IMR-90 (cell line): Measurements from ENCODE around the gene BRDT. TPM values are rescaled to one million over a fixed set of nuclear protein-coding genes. Genes with fewer than 3 reads are reported as not detected.

Experiments
- ATAC-seq: fragments of 200-7000 bp; cut with Tn5 transposase; 2 replicates; pipeline ENCODE4 v1.9.1; 2020; ENCODE audit warnings: low read depth, mild to moderate bottlenecking, moderate library complexity
- BruUV-seq: library from RNA; stranded (reverse); fragments of 400-500 nt; replicated peaks from 2 replicates; lab custom pipeline; 2021; lab: Mats Ljungman, UMichigan
- CTCF ChIA-PET: fragments of 300-600 bp; formaldehyde crosslinking; extraction: SDS; loops from one replicate; lab custom pipeline; 2021; ENCODE audit warnings: antibody characterized with exemption; lab: Yijun Ruan, JAX
- POLR2A ChIA-PET: fragments of 300-600 bp; sonication (Branson Sonifier 250); formaldehyde crosslinking; loops from one replicate; lab custom pipeline; 2022; ENCODE audit warnings: antibody characterized with exemption; ENCODE audit not compliant: unreplicated experiment; lab: Charles Lee
- DNase-seq: peaks from one replicate; pipeline ENCODE4 v3.0.0; 2013
- H2AFZ ChIP-seq: replicated peaks from 2 replicates; pipeline ENCODE3; 2013; ENCODE audit warnings: low read length, mild to moderate bottlenecking; ENCODE audit not compliant: poor library complexity
- H2AK5ac ChIP-seq: 2 replicates; pipeline ENCODE4 v1.6.1; 2013; ENCODE audit warnings: low read depth, low read length, inconsistent platforms
- H2AK9ac ChIP-seq: replicated peaks from 2 replicates; pipeline ENCODE3; 2013; ENCODE audit warnings: mild to moderate bottlenecking, low read depth, low read length, moderate library complexity; ENCODE audit not compliant: poor library complexity
- H2BK120ac ChIP-seq: 2 replicates; pipeline ENCODE4 v1.6.1; 2013; ENCODE audit warnings: low read depth, low read length, inconsistent platforms
- H2BK15ac ChIP-seq: 3 replicates; pipeline ENCODE4 v1.6.1; 2013; ENCODE audit warnings: low read depth, low read length, inconsistent platforms
- H2BK20ac ChIP-seq: 2 replicates; pipeline ENCODE4 v1.6.1; 2013; ENCODE audit warnings: low read depth, mild to moderate bottlenecking, inconsistent platforms, low read length, moderate library complexity
- H2BK5ac ChIP-seq: 2 replicates; pipeline ENCODE4 v1.6.1; 2013; ENCODE audit warnings: mild to moderate bottlenecking, low read depth, low read length, inconsistent platforms; ENCODE audit not compliant: poor library complexity, severe bottlenecking
- H3K14ac ChIP-seq: replicated peaks from 2 replicates; pipeline ENCODE4 v1.6.1; 2013; ENCODE audit warnings: low read depth, low read length, inconsistent platforms
- H3K18ac ChIP-seq: 2 replicates; pipeline ENCODE4 v1.6.1; 2013; ENCODE audit warnings: low read depth, low read length, control low read depth
- H3K23ac ChIP-seq: 2 replicates; pipeline ENCODE4 v1.6.1; 2013; ENCODE audit warnings: low read depth, low read length, inconsistent platforms
- H3K27ac ChIP-seq: 2 replicates; pipeline ENCODE4 v1.5.1; 2013; ENCODE audit warnings: mild to moderate bottlenecking, control low read depth, low read length; ENCODE audit not compliant: insufficient read depth
- H3K27me3 ChIP-seq: 2 replicates; pipeline ENCODE4 v1.6.1; 2013; ENCODE audit warnings: low read length; ENCODE audit not compliant: control insufficient read depth, insufficient read depth
- H3K36me3 ChIP-seq: 2 replicates; pipeline ENCODE4 v1.6.1; 2013; ENCODE audit warnings: low read length, mixed read lengths; ENCODE audit not compliant: control insufficient read depth, insufficient read depth
- H3K4ac ChIP-seq: 2 replicates; pipeline ENCODE4 v1.6.1; 2013; ENCODE audit warnings: low read depth, low read length, inconsistent platforms
- H3K4me1 ChIP-seq: 2 replicates; pipeline ENCODE4 v1.6.1; 2013; ENCODE audit warnings: low read length, mixed read lengths; ENCODE audit not compliant: control insufficient read depth, insufficient read depth
- H3K4me2 ChIP-seq: 2 replicates; pipeline ENCODE4 v1.6.1; 2013; ENCODE audit warnings: low read depth, mild to moderate bottlenecking, control low read depth, low read length, moderate library complexity
- H3K4me3 ChIP-seq: 2 replicates; pipeline ENCODE4 v1.5.1; 2013; ENCODE audit warnings: low read depth, mild to moderate bottlenecking, control low read depth, low read length, moderate library complexity; ENCODE audit not compliant: insufficient read depth
- H3K56ac ChIP-seq: 2 replicates; pipeline ENCODE4 v1.6.1; 2013; ENCODE audit warnings: low read length, inconsistent platforms; ENCODE audit not compliant: insufficient read depth; ENCODE audit errors: extremely low read depth
- H3K79me1 ChIP-seq, 2 experiments: 2 replicates each; pipeline ENCODE4 v1.6.1; 2013; ENCODE audit warnings: low read length in 2 of 2, inconsistent platforms in 1 of 2, low read depth in 1 of 2
- H3K9ac ChIP-seq: 2 replicates; pipeline ENCODE4 v1.6.1; 2013; ENCODE audit warnings: low read depth, low read length, control low read depth
- H3K9me1 ChIP-seq: 2 replicates; pipeline ENCODE4 v1.6.1; 2013; ENCODE audit warnings: low read length, inconsistent platforms; ENCODE audit not compliant: insufficient read depth
- H3K9me3 ChIP-seq: 2 replicates; pipeline ENCODE4 v1.6.1; 2013; ENCODE audit warnings: low read length; ENCODE audit not compliant: control insufficient read depth, insufficient read depth
- H4K20me1 ChIP-seq: 2 replicates; pipeline ENCODE4 v1.6.1; 2013; ENCODE audit warnings: low read length, inconsistent platforms; ENCODE audit not compliant: insufficient read depth
- H4K5ac ChIP-seq: 2 replicates; pipeline ENCODE4 v1.6.1; 2013; ENCODE audit warnings: mild to moderate bottlenecking, low read depth, low read length, control low read depth
- H4K8ac ChIP-seq, 2 experiments: 2 replicates each; pipeline ENCODE4 v1.6.1; 2013; ENCODE audit warnings: low read depth in 2 of 2, low read length in 2 of 2, control low read depth in 1 of 2, inconsistent platforms in 1 of 2
- H4K91ac ChIP-seq: 2 replicates; pipeline ENCODE4 v1.6.1; 2013; ENCODE audit warnings: low read depth, low read length, inconsistent platforms; ENCODE audit not compliant: insufficient read depth
- CTCF ChIP-seq: conservative IDR thresholded peaks from 2 replicates; pipeline ENCODE4 v1.5.1; 2012; ENCODE audit warnings: mild to moderate bottlenecking, low read depth, low read length, improper control_type of control experiment
- ELK1 ChIP-seq: fragments of 150-350 bp; IDR thresholded peaks from 2 replicates; pipeline ENCODE4 v1.6.1; 2016; ENCODE audit warnings: low read depth, mild to moderate bottlenecking, low read length, moderate library complexity, borderline replicate concordance
- RAD21 ChIP-seq: IDR thresholded peaks from 2 replicates; pipeline ENCODE4 v1.6.1; 2012; ENCODE audit warnings: low read length, improper control_type of control experiment
- RCOR1 ChIP-seq: IDR thresholded peaks from 2 replicates; pipeline ENCODE4 v1.6.1; 2012; ENCODE audit warnings: mild to moderate bottlenecking, low read length, improper control_type of control experiment; ENCODE audit not compliant: insufficient replicate concordance
- RFX5 ChIP-seq: IDR thresholded peaks from 2 replicates; pipeline ENCODE4 v1.8.0; 2012; ENCODE audit warnings: low read depth, mild to moderate bottlenecking, low read length, moderate library complexity
- USF2 ChIP-seq: fragments of 150-350 bp; IDR thresholded peaks from 2 replicates; pipeline ENCODE4 v1.6.1; 2017; ENCODE audit warnings: mild to moderate bottlenecking, antibody characterized with exemption, low read length, low read depth
- WGBS, 2 experiments: methylation state at CpG; one replicate each; pipeline versions ENCODE4 v1.1.5 to v1.1.7; 2013; ENCODE audit warnings: missing lambda C conversion rate in 2 of 2; ENCODE audit not compliant: insufficient read length in 1 of 2; ENCODE audit errors: extremely low coverage in 2 of 2; 5-methylcytosine and 5-hydroxymethylcytosine counted together
- dilution Hi-C: fragments of 300-500 bp; cut with HindIII; formaldehyde crosslinking; loops from one replicate; pipeline ENCODE4 v1.14.3; 2018; ENCODE audit warnings: low sequenced_read_pairs; ENCODE audit not compliant: unreplicated experiment
- in situ Hi-C: fragments of 300-500 bp; cut with MboI; formaldehyde crosslinking; loops from 3 replicates; pipeline ENCODE4 v1.14.3; 2019; ENCODE audit warnings: low sequenced_read_pairs, inconsistent platforms, mixed read lengths
- intact Hi-C: fragments of 100-400 bp; cut with micrococcal nuclease; formaldehyde crosslinking; loops from 2 replicates; pipeline ENCODE4 v1.10.0; 2022
- polyA plus RNA-seq, 3 experiments: library from polyadenylated mRNA; depleted of rRNA; stranded (reverse); fragments of >200 nt; gene quantifications; 2 replicates each; pipeline ENCODE4 v1.2.3, GENCODE V29; 2012; ENCODE audit warnings: low replicate concordance in 1 of 3
- total RNA-seq: library from RNA; depleted of rRNA; stranded (reverse); fragments of >200 nt; gene quantifications from 2 replicates; pipeline ENCODE4 v1.2.3, GENCODE V29; 2012

The BRDT gene
- total and polyA plus RNA-seq, 2 of the 4 experiments (the other 2 are of a cell fraction): not detected

- H4K20me1 ChIP-seq: no peaks in the 10 kb centered on the region
- no peak overlapping the region for H2AK9ac ChIP-seq
- no peak overlapping the region for H3K23ac ChIP-seq
- in situ Hi-C loops (no loop called here), intact Hi-C loops (no loop called here), dilution Hi-C loops (no loop called here)
- TF ChIP-seq RAD21 (no peak), RFX5 (no peak), USF2 (no peak), ELK1 (no peak), CTCF (no peak), RCOR1 (no peak)
- H3K4me1 ChIP-seq: no peaks in the 10 kb centered on the region
- no TSS peak for BruUV-seq
- no peak overlapping the region for H3K14ac ChIP-seq
- H2BK20ac ChIP-seq: no peak overlapping the region
- no peak overlapping the region for H3K4ac ChIP-seq
- H3K36me3 ChIP-seq: no peaks in the 10 kb centered on the region
- no peak overlapping the region for H2AFZ ChIP-seq
- no peak overlapping the region for H3K9ac ChIP-seq
- H2BK5ac ChIP-seq: no peak overlapping the region
- ChIA-PET POLR2A (no interaction called here), CTCF (no interaction called here)
- H3K79me1 ChIP-seq: no peaks in the 10 kb centered on the region
- no peak overlapping the region for H3K4me2 ChIP-seq
- H2AK5ac ChIP-seq: no peak overlapping the region
- H3K9me1 ChIP-seq: no peaks in the 10 kb centered on the region
- H3K56ac ChIP-seq: no peak overlapping the region
- H2BK120ac ChIP-seq: no peak overlapping the region
- no peak overlapping the region for H4K5ac ChIP-seq
- H3K9me3 ChIP-seq: no peaks in the 10 kb centered on the region
- no peak overlapping the region for H3K27ac ChIP-seq
- no peak overlapping the region for H4K91ac ChIP-seq
- no peak for DNase-seq
- H2BK15ac ChIP-seq: no peak overlapping the region
- no peaks in the 10 kb centered on the region for H3K27me3 ChIP-seq
- WGBS, 2 experiments: no CpG with 5 or more reads among the region's 2 CpGs
- H3K4me3 ChIP-seq: no peak overlapping the region
- H3K18ac ChIP-seq: no peak overlapping the region
- ATAC-seq: no peak
- no peak overlapping the region for H4K8ac ChIP-seq
Observed at GRCh38 chr1:91968334-91968733, 19.1 kb downstream of the BRDT start.
